NCI-H1694 treated with DMSO at 0.1 percent for 48 hours (cell line): Measurements from ENCODE around the gene ARID3A.

ENCODE experiments used
- DNase-seq: peaks from one replicate; lab custom pipeline; 2025; lab: John Stamatoyannopoulos, UW

Gene ARID3A

GRCh38 chr19:1004803-1005664 lies 79.2 kb downstream of the ARID3A start:
- no peak for DNase-seq

DNA sequence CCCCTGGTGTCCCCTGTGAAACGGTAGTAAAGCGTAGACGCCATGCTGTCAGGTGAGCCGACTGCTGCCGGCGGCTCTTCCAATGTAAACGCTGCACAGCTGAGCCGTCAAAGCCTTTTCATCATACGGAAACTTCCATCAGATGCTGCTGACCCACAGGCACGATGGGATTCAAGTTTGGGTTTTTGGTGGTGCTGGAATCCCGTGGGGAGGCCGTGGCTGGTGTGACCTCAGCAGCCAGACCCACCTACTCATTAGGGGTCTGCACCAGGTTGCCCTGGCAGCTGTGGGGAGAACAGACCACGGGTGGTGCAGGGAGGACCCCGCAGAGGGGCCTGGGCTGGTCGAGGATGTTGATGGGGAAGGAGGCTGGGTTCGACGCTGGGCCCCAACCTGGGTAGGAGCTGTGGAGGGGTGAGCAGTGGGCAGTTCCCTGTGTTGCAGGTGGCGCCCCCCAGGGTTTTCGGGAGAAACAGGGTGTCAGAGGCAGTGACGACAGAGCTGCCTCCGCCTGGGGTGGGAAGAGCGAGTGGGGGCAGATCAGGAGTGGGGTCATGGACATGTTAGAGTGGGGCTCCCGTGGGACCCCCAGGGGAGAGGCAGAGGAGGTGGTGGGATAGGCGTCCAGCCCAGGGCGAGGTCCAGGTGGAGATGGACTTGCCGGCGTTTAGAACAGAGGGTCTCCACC lies 81.0 kb downstream of the ARID3A start:
- no peak for DNase-seq

DNA sequence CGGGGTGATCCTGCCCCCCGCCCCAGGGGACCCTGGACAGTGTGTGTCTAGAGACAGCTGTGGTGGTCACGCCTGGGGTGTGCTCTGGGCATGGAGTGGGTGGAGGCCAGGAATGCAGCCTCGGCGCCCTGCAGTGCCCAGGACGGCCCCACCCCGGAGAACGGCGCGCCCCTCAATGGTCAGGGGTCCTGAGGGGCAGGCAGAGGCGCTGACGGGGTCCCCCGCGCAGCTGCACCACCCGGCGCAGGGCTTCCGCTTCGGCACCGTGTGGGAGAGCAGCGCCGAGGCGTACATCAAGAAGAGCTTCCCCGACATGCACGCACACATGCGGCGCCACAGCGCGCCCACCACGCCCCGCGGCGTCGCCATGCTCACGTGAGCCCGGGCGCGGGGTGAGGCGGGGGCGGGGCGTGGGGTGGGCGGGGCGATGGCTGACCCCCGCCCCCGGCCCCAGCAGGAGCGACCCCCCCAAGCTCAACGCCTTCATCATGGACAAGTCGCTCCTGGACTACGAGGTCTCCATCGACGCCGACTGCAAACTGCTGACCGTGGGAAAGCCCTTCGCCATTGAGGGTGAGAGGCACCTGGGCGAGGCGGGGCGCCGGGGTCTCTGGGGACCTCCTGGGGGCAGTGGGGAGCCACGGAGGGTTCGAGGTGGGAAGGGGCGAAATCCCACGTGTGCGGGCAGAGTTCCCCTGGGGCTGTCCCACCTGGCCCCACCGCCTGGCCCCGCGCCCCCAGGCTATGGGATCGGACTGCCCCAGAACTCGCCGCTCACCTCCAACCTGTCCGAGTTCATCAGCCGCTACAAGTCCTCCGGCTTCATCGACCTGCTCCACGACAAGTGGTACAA lies 81.8 kb downstream of the ARID3A start:
- no peak for DNase-seq

GRCh38 chr19:1008268-1009040 lies 82.6 kb downstream of the ARID3A start:
- no peak for DNase-seq

- no peak for DNase-seq
Observed at GRCh38 chr19:1009041-1009980, 83.5 kb downstream of the ARID3A start.

GRCh38 chr19:1009981-1010538 lies 84.2 kb downstream of the ARID3A start:
- DNase-seq: no peak

DNA sequence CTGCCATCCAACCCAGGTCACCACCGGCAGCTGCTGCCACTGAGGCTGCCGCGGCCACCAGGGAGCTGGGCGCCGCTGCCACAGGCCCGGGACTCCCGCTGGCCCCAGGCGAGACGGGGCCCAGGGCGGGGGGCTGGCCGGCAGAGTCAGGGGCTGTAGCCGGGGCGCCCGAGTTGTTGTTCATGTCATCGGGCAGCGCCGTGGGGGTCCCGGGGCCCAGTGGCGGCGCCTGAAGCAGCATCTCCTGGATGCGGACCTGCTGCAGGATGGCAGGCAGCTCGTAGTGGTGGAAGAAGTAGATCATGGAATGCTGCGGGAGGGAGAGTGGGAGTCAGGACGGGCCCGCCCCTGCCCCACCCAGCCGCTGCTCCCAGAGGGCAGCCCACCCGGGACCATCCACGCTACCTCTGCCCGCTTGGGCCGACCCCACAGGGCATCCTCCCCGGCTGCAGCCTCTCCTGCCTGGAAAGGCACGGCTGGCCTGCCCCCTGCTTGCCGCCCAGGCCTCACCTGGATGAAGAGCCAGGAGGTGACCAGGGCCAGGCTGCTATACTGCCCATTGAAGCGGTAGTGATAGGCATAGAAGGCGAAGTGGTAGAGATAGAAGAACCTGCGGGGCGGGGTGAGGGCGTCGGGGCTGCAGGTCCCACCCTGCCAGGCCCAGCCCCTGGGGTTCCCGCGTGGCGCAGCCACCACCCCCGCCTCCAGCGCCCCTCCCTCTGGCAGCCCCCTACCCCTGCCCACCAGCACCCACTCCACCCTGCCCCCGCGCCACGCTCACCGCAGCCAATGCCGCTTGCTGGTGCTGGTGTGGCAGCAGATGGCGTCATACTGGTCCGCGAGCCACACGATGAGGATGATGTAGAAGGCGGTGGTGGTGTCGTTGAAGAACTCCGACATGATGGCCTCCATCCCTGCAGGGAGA lies 85.0 kb downstream of the ARID3A start:
- DNase-seq: no peak

DNA sequence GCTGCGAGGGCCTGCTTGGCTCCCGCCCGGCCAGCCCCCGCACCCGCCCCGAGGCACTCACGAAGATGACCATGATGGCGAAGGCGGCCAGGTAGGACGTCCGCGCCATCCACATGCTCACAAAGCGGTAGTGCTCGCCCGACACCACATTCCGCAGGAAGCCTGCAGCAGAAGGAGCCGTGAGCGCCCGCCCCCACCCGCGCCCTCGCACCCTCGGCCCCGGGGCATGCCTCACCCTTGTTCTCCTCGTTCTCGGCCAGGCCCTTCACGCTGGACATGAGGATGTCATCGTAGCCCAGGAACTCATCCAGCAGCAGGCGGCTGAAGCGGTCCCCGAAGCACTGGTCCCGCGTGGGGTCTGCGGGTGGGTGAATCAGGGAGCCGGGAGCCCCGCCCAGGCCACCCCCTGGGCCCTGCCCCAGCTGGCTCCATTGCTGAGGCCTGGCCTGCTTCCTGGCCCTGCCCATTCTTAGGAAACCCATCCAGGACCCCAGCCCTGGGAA lies 86.0 kb downstream of the ARID3A start:
- no peak for DNase-seq

GRCh38 chr19:1012334-1012733 lies 86.5 kb downstream of the ARID3A start:
- DNase-seq: no peak

- no peak for DNase-seq
Observed at GRCh38 chr19:1013218-1013617, 87.4 kb downstream of the ARID3A start.

GRCh38 chr19:1014161-1015060 lies 88.6 kb downstream of the ARID3A start:
- DNase-seq: no peak

DNA sequence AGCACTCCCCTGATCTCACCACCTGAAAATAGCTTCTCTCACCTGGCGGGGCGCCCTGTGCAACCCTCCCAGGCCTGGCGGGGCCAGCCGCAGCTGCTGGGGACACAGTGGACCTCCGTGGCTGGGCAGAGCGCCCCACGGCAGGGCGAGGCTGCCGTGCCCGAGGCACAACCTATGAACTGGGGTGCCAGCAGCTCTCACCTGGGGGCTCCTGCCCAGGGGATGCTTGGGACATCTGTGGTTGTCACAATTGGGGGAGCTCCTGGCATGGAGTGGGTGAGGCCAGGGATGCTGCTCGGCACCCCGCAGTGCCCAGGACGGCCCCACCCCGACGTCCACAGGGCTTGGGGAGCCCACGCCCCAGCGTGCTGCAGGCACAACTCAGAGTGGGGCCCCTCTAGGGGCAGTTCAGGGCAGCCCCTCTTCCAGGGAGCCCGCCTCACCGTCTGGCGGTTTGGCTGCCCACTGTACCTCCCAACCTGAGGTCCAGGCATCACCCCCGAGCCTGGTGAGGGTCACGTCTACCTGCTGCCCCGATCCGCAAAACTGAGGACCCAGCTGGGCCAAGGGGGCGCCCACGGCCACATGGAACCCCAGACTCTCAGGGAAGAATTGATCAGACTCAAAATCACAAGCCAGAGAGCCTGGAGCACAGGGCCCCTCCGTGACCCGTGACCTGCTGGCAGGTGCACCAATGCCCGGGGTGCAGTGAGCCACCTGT lies 89.4 kb downstream of the ARID3A start:
- DNase-seq: no peak

GRCh38 chr19:1015782-1016646 lies 90.2 kb downstream of the ARID3A start:
- DNase-seq: no peak

DNA sequence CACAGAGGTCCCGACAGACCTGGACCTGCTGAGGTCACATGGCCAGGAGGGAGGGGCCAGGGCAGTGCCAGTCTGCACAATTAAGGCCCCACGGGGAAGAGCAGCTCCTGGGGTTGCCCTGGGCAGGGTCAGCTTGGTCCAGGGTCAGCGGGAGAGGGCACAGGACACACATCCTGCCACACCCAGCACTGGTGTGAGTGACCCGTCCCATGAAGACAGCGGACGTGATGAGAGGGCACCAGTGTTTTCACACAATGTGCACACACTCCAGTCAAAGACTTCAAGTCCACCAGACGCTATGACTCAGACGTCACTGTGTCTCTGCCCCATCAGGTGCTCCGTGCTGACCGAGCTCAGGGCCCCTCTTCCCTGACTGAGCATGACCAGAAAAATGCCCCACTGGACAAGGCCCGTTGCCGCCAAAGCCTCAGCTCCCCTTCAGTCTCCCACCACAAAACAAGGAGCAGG lies 90.8 kb downstream of the ARID3A start:
- DNase-seq: no peak

DNA sequence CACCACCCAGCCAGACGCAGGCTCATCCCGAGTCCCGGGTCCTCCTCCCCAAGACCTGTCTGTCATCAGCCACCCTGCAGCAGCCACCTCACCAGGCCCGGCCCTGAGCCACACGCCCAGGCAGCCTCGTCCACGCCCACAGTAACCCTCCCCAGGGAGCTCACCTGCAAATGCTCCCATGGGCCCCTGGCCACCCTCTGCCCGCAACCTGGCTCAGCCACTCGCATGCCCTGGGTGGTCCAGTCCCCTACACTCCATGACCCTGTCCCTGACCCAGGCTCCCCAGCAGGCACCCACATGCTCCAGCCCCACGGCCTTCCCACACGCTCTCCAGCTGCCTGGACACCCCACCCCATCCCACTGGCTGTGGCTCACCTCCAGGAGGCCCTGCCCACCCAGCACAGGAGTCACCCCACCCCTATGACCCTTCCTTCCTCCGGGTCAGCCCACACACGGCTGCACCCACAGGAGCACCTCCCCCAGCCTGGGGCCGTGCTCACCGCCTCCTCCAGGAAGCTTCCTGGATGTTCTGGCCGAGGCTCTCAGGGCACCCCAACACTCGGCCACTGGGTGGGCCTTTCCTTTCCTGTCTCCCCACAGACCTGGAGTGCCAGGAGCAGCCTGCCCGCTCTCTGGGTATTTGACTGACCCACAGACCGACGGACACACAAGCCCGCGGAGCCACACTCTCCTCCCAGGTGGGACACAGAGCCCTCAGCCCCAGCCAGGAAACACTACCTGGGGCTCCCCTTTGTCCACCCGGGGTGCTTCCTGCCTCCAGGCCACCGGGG lies 91.5 kb downstream of the ARID3A start:
- no peak for DNase-seq
